GM10266 (cell line): ENCODE data around the gene ROBO2.

Source experiments
- DNase-seq: peaks from one replicate; pipeline ENCODE4 v3.0.0; 2012; ENCODE audit errors: extremely low spot score
- CTCF ChIP-seq: IDR thresholded peaks from 2 replicates; pipeline ENCODE4 v1.5.1; 2012; ENCODE audit warnings: mild to moderate bottlenecking, low read depth; ENCODE audit not compliant: control insufficient read depth, insufficient read depth; ENCODE audit errors: missing control alignments

The ROBO2 gene

GRCh38 chr3:77066829-77067228, 26.9 kb downstream of the ROBO2 start:
- DNase-seq: no peak
- no peak for TF ChIP-seq CTCF

GRCh38 chr3:77068808-77069207, 28.9 kb downstream of the ROBO2 start:
- TF ChIP-seq CTCF: no peak
- DNase-seq: no peak

- TF ChIP-seq CTCF: no peak
- DNase-seq: no peak
Observed at GRCh38 chr3:77071364-77071763, 31.5 kb downstream of the ROBO2 start.

- no peak for DNase-seq
- TF ChIP-seq CTCF: no peak
Observed at GRCh38 chr3:77071809-77072208, 31.9 kb downstream of the ROBO2 start.

- no peak for TF ChIP-seq CTCF
- no peak for DNase-seq
Observed at GRCh38 chr3:77072232-77072631, 32.3 kb downstream of the ROBO2 start.

GRCh38 chr3:77078279-77078678, 38.4 kb downstream of the ROBO2 start:
- DNase-seq: no peak
- TF ChIP-seq CTCF: no peak

- DNase-seq: no peak
- no peak for TF ChIP-seq CTCF
Observed at GRCh38 chr3:77079988-77080610, 40.2 kb downstream of the ROBO2 start.
